ENCODE results near the gene RPN1.

RPN1 gene

DNA sequence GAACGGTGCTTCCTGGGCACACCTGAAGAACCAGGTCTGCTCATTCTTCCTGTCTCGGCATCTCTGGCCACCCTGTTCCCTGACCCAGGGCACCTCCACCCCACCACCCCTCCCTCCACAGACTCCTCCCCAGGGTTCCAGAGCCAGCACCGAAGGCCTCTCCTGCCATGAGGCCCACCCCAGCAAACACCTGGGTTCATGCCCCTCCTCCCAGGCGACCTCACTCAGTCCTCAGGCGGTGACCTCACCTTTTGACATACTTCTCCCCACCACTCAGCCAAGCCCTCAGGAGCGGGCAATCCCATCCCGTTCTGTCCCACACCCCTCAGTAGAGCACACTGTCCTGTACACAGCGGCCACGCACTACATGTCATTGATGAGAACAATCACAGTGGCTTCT is 72.3 kb downstream of the RPN1 start:
- DNase-seq (ENCODE audit: low spot score), result no peak

DNA sequence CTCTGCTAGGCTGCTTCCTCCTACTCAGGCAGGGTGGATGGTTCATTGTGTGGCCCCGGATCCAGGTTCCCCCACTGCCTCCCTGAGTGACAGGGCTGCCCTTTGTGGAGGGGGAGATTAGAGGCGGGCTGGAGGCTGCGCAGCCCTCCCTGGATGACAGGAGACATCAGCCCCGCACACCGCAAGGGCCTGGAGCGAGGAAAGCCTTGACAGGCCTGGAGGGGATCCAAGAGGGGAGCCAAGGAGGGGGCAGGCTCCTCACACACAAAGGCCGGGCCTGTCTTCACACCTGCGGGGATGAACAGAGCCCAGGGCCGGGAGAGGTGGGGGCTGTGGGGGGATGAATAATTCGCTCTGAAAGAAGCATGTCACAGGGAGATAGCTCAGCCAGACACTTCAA is 72.9 kb downstream of the RPN1 start:
- DNase-seq (ENCODE audit: low spot score), result no peak

DNA sequence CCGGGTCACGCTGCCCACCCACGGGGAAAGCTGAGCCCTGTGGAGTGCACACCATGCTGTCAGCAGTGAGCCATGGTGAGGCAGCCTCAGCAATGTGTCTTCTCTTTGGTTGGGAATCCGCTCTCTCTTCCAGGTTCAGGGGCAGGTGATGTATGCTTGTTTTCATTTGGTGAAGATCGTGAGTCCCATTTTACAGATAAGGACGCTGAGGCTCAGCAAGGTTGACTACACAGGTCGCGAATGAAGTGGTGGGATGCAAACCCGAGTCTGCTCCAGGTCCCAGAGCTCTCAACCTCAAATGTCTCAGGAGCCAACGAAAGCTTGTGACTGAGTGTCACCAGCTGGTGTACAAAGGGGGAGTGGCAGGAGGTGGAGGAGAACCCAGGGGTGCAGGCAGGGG is 74.3 kb downstream of the RPN1 start:
- no peak for DNase-seq (ENCODE audit: low spot score)

DNA sequence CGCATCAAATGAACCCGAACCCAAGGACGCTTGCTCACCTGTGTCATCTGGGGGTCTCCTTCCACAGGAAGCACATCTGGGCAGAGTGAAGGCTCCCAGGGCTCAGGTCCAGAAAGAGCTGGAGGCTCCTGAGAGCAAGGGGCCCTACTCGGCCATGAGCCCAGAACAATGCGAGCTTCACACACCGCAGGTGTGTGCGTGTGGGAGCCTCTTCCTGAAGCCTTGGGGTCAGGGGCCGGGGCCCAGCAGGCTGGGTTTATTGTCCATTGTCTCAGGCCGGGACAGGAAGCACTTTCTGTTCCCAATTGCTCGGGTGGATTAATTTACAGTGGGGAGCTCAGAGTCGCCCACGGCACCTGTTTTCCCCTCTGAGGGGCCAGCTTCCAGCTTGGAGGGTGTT is 74.8 kb downstream of the RPN1 start:
- no peak for DNase-seq (ENCODE audit: low spot score)

DNA sequence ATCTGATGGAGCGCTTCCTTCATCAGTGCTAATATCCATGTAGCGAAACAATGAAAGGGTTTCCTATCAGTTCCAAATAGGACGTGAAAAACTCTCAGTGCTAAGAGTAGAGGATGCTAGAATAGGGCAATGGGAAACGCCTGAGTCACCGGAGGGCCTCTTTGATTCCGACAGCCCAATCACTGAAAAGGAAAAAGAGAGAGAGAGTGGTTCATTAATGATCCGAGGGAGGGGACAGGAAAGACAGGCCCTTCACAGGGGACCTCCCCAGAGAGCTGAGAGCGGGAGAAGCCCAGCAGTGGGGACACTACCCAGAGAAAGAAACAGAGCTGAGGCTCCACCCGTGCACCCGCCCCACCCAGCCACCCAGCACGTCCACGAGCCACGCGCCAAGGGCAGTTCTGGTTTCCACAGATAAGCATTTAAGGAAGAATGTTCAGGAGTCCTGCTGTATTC is 76.9 kb downstream of the RPN1 start:
- no peak for DNase-seq (ENCODE audit: low spot score)

DNA sequence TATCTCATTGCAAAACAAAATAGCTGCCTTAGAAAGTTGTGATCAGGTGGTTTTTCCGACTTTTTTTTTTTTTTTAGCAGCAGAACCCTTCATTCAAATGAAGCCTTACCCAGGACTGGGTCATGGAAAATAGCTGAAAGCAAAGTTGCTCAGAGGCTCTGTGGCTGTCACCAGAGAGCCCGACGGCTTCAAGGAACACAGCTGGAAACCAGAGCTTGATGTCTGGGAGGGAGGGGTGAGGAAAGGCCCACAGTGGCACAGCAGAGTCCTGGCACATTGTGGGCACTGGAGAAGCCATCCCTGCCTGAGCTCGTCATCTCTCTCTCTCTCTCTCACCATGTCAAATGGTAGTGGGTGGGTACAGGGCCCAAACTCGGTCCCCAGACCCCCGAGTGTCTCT is 77.5 kb downstream of the RPN1 start:
- no peak for DNase-seq (ENCODE audit: low spot score)

DNA sequence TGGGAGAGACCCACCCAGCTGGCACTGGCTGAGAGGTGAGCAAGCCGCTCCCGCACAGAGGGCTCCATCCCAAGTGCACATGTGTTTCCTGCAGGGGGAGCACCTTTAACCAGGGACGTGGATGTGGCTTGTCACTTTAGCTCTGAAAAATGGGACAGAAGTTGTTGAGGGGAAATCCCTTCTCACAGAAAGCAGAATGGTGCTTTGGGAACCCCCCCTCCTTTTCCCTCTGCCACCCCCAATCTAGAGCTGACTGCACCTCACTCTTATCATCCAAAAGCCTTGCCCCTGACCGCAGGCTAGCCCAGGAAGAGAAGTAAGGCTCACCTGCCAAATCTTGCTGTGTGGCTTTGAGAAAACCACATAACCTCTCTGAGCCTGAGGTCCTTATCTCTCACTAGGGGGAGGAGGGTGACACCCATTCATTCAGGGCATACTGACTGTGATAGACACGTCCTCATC is 77.9 kb downstream of the RPN1 start:
- DNase-seq (ENCODE audit: low spot score), result no peak

DNA sequence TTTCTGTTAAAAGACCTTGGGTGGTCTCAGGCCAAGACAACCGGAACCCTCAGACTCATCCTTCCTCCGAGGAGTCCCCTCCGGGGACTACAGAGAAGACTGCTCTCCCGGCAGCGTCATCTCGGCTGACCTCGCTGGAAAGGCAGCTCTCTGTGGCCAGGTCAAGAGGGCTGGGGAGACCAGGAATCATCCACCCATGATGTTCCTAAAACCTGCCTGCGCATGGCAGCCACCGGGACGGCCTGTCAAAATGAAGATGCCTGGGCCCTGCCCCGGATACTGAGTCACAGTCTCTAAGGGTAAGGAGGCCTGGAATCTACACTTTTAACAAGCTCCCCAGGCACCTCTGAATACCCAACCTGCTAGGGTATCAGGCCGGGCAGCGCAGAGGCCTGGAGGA is 78.6 kb downstream of the RPN1 start:
- DNase-seq (ENCODE audit: low spot score), result no peak
